SKM-1 (cell line): Measurements from ENCODE around the gene SHC4.

ENCODE experiments used
- DNase-seq: peaks from one replicate; lab custom pipeline; 2025; ENCODE audit not compliant: unreplicated experiment; lab: John Stamatoyannopoulos, UW

The SHC4 gene

GRCh38 chr15:48968066-48968465 lies 4.3 kb upstream of the SHC4 start:
- DNase-seq = no peak

GRCh38 chr15:48967336-48967735 lies 3.6 kb upstream of the SHC4 start:
- no peak for DNase-seq

- peak; percentile 17 for DNase-seq
Measured at GRCh38 chr15:48966595-48967301, 3.0 kb upstream of the SHC4 start.

- peak; percentile 7 for DNase-seq
Measured at GRCh38 chr15:48965972-48966371, 2.3 kb upstream of the SHC4 start.

- DNase-seq = no peak
Measured at GRCh38 chr15:48964898-48965297, 1.2 kb upstream of the SHC4 start.

- no peak for DNase-seq
Measured at GRCh38 chr15:48962662-48963523, 826 bp downstream of the SHC4 start.

- DNase-seq = no peak
Measured at GRCh38 chr15:48955967-48956366, 7.8 kb downstream of the SHC4 start.

- DNase-seq = no peak
Measured at GRCh38 chr15:48955370-48955769, 8.3 kb downstream of the SHC4 start.

- no peak for DNase-seq
Measured at GRCh38 chr15:48954538-48954937, 9.2 kb downstream of the SHC4 start.

- no peak for DNase-seq
Measured at GRCh38 chr15:48946840-48947187, 16.9 kb downstream of the SHC4 start.

- DNase-seq = peak; percentile 12
Measured at GRCh38 chr15:48946074-48946839, 17.5 kb downstream of the SHC4 start.

- no peak for DNase-seq
Measured at GRCh38 chr15:48945386-48945785, 18.3 kb downstream of the SHC4 start.

GRCh38 chr15:48941904-48942303 lies 21.8 kb downstream of the SHC4 start:
- no peak for DNase-seq

- no peak for DNase-seq
Measured at GRCh38 chr15:48940508-48940907, 23.2 kb downstream of the SHC4 start.

GRCh38 chr15:48939648-48940047 lies 24.1 kb downstream of the SHC4 start:
- DNase-seq = no peak

GRCh38 chr15:48937886-48938285 lies 25.8 kb downstream of the SHC4 start:
- no peak for DNase-seq

GRCh38 chr15:48936666-48937065 lies 27.1 kb downstream of the SHC4 start:
- DNase-seq = no peak

- DNase-seq = no peak
Measured at GRCh38 chr15:48935236-48935635, 28.5 kb downstream of the SHC4 start.

- DNase-seq = no peak
Measured at GRCh38 chr15:48930735-48931134, 33.0 kb downstream of the SHC4 start.

- DNase-seq = no peak
Measured at GRCh38 chr15:48929661-48930060, 34.1 kb downstream of the SHC4 start.

- DNase-seq = no peak
Measured at GRCh38 chr15:48928877-48929538, 34.7 kb downstream of the SHC4 start.
